Fibroblast of the conjunctiva (primary cell): ENCODE results near the gene SPRN.
"Not testable (repeated sequence)": the region's sequence is repeated elsewhere in the genome, so short reads cannot be mapped to it uniquely, and the experiment has no call there.

Experiments used
- DNase-seq: peaks from one replicate; pipeline ENCODE4 v3.0.0-alpha.2; 2010; ENCODE audit warnings: low read depth

The SPRN gene

DNA sequence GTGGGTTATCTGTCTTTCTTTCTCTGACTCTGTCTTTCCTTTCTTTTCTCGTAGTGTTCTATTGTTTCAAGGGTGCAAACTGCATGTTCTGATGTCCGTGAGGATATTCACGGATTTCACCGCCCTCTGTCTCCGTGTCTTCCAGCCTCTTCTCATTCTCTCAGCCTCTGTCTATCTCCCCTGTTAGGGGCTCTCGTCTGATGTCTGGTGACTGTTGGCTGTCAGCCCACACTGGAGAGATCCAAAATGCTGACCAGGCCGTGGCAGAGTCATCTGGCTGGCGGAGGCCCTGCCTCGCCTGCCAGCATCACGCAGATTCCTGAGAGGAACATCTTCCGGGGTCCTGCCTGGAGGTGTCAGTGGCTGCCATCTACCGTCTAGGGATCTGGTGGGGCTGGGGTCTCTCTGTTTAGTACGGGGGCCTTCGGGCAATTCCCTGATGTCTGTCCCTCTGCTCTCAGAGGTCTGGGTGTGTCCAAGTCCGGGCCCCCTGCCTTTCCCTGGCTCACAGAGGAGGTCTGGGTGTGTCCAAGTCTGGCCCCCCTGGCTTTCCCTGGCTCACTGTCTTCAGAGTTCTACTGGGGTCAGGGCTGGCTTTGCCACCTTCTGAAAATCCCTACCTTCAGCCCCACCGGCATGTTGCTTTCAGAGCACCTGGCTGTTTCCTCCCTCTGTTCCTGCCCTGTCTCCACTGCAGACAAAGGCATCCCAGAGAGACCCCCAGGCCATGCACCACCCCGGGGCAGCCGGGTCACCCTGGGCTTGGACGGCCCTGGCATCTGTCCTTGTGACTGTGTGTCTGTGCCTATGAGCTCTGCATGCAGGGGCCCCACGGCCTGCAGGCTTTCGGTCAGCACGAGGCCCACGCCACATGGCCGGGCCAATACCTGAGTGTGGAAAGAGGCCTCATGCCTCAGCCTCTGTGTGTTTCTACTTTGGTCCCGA lies 15.4 kb upstream of the SPRN start:
- DNase-seq: no peak

DNA sequence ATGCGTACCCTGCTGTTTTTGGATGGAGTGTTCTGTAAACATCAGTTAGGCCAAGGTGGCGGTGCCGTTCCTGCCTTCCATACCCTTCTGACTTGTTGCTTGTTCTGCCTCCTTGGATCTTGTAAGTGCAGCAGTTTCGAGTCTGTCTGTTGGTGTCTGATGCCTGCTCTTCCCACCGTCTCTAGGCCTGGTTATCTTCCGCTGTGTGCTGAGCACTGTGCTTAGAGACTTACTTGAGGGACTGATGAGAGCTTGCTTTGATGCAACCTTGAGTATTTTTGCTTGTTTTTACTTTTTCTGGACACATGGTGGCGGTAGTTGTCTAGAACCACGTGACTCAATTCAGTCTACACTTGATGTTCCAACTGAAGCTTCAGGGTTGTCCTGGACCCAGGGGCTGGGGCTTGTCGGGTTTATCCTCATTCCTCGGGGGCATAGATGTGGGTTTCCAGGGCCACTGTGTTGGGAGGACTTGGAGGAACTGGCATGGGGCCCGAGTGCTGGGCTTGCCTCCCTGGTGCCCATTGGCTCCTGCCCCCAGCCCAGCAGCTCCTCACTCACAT lies 14.4 kb upstream of the SPRN start:
- no peak for DNase-seq

DNA sequence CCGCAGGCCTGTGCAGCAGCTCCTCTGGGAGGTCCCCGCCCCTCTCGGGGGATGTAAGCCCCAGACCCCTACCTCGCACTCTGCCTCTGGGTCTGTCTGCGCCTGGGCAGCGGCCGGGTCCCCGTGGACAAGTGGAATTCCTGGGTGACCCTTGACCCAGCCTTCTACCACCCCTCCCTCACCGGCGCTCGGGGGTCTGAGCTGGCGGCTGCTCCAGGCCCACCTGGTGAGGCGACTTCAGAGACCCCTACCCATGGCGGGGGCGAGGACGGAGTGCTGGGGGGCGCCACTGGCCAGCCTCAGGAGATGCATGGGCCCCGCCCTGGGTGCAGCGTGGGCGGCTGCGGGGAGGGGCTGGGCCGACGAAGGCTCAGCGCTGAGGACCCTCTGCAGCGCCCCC lies 8.4 kb upstream of the SPRN start:
- not testable (repeated sequence) for DNase-seq

DNA sequence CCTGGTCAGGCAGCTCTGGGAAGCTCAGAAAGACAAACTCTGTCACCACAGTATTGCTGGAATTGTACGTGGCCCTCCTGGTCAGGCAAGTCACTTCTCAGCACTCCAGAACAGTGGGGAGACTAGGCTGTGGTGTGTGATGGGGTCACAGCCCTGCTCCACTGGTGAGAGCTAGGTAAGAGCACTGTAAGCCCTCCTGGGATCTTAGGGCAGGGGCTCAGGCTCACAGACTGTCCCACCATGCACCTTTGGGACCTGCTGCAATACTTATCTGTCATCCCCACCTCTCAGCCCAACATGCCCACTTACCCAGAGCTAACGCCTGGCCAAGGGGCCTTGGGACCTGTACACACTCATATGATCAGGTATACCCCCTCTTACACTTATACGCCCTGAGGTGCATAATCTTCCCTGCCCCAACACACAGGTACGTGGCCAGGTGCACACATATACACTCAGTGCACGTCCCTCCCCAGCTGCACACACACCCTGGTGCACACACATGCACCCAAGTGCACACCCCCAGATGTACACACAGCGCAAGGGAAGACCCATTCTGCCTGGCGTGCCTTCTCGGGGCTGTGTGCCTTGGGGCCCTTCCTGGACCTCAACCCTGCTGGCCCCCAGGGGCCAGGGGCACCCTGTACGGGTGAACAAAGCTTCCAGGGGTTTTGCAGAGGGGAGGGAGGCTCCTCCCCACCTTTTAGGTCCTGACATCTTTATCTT lies 7.6 kb upstream of the SPRN start:
- not testable (repeated sequence) for DNase-seq

DNA sequence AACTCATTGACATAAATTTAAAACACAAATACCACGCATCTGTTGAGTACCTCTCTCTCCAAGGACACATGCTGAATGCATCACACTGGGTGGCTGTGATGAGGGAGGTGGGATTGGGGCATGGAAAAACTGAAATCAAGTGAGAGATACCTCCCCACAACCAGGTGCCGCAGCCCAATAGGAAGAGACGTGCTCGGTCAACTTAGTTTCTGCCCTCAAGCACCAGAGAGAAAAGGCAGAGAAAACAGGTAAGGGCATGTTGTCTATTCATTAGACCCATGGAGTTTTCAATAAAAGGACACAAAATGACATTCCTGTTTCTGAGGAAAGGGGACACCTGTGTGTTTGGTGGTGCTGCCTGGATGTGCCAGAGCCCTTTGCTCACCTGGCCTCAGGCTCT lies 5.1 kb upstream of the SPRN start:
- DNase-seq: not testable (repeated sequence)

DNA sequence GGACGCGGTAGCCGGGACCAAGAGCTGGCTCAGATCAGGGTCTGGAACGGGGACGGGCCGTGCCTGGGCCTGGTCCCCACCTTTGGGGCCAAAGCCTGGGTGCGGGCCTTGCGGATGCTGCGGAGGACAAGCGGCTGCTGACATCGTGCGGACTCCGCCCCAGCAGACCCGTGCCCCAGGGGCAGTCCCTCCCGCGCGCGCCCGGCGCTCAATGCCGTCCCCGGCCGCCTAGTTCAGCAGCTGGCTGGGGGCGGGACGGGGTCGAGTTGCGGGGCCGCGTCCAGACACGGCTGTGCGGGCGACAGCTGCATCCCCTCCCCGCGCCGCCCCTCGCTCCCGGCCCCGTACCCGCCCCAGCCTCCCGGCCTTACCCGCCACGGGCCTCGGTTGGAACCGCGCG lies 323 bp downstream of the SPRN start:
- DNase-seq: not testable (repeated sequence)

DNA sequence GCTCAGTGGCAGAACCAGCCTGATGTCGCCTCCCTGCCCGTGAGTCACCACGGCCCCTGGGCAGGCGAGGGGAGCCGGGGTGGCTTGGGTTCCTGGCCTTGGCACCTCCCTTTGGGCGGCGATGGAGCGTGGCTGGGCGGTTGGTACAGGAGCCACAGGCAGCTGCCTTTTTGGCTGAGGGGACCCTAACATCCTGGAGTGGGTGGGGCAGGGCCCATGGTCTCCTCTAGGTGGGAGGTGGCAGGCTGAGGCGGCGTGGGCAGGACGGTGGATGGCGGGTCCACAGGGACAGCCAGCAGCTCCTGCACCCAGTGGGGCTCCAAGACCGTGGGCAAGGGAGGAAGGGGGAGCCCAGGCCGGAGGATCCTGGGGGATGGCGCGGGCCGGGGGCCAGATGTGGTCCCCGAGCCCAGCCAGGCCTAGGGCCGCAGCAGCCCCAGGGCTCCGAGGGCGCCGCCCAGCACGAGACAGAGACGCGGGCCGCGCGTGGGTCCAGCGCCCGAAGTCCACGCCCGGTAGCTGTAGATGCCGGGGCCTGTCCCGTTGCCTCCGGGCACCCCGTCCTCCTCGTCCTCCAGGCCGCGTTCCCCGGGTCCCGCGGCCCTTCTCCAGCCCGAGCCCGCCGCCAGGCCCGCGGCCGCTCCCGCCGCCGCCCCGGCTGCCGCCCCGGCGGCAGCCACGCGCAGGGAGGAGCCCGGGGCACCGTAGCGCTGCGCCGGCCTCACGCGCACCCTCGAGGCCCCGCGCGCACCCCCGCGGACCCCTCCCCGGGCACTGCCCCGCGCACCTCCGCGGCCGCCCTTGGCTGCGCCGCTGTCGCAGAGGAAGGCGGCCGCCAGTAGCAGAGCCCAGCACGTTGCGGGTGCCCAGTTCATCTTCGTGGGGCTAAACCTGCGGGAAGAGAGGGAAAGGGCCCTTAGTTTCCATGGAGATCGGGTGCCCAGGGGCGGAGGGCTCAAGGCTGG lies 1.3 kb downstream of the SPRN start:
- no peak for DNase-seq

DNA sequence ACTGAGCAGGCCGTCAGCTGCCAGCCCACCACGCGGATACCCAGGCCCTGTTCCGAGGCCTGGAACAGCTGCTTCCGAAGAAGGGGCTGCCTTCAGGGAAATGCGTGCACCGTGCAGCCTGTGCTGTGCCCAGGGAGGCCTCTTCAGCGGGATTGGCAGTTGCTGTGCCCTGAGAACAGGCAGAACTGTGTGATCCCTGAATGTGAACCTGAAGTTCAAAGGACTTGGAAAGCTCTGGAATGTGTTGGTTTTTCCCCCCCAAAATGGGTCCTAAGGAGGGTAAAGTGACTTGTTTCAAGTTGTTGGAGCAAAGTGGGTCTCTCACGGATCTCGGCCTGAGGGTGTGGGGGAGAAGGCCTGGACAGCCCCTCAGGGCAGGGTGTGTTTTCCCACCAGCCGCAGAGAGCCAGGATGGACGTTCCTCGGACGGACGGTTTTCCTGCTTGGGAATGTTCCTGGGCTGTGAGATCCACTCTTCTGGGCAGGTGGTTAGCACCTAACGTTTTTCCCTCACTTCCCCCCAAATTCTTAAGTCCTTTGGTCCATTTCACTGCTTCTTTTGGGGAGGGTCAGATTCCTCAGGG lies 2.1 kb downstream of the SPRN start:
- DNase-seq: no peak

DNA sequence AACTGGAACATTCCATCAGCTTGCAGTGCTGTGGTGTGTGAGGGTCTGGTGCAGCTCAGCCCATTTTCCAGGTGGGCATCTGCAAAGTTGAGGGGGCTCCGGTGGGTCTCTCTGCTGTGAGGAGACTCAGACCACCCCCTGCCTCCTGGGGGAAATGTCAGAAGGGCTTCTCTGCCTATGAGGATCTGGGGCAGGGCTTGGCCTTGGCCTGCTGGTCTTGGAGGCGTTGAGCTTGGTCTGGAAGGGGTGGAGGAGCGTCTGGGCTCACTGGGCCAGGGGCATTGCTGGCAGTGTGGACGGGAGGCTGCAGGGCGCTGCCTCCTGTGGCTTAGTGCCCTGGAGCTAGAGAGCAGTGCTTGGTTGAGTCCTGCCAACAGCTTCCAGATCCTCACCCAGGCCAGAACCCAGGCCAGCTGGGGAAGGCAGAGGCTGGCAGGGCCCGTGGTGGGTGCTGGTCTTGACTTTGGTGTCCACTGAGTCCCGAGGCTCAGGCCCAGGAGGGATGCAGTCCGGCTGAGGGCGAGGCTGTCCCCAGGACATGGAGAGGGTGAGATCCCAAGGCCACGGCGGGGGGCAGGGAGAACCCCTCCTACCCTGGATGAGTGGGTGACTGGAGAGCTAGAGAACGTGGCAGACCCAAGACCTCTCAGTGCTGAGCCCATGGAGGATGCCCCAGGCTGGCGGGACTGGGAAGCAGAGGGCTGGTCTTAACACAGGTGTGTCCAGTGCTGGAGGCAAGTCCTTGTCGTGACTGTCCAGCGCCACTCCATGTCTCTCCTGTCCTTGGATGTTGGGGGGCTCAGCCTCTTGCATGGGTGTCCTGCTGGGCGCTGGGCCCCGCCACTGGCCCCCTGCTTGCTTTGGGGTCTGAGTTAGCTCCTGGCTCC lies 2.8 kb downstream of the SPRN start:
- DNase-seq: no peak

DNA sequence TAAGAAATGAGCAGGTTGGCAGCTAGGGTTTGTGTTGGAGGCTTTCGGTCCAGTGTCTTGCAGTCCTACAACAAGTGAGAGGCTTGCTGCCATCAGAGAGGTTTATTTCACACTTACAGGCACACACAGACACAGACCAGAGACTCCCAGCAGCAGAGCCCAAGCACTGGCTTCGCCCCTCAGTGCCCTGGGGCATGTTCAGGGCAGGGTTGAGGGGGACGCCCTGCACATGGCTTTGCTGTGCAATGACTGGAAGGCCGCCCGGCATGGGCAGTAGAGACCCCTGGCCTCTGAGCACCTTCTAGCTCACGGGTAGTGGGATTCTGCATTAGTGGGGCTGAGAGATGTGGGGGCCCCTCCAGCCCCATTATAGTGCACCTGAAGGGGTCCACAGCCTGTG lies 3.8 kb downstream of the SPRN start:
- DNase-seq: no peak

DNA sequence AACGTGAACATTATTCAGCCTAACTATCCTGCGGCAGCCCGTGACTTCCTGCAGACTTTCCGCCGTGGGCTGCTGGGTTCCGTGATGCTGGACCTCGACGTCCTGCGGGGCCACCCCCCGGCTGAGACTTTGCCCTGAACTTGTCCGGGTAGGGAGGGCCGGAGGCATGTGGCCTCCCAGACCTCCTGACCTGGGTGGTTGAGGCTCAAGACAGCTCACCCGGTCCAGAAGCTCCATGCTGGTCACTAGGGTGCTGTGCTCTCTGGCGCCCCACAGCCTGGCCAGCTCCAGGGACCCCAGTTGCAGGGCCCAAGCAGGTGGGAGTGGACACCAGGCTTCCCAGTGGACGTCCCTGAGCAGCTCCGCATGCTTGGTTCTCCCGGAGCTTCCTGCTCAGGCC lies 4.4 kb downstream of the SPRN start:
- no peak for DNase-seq

DNA sequence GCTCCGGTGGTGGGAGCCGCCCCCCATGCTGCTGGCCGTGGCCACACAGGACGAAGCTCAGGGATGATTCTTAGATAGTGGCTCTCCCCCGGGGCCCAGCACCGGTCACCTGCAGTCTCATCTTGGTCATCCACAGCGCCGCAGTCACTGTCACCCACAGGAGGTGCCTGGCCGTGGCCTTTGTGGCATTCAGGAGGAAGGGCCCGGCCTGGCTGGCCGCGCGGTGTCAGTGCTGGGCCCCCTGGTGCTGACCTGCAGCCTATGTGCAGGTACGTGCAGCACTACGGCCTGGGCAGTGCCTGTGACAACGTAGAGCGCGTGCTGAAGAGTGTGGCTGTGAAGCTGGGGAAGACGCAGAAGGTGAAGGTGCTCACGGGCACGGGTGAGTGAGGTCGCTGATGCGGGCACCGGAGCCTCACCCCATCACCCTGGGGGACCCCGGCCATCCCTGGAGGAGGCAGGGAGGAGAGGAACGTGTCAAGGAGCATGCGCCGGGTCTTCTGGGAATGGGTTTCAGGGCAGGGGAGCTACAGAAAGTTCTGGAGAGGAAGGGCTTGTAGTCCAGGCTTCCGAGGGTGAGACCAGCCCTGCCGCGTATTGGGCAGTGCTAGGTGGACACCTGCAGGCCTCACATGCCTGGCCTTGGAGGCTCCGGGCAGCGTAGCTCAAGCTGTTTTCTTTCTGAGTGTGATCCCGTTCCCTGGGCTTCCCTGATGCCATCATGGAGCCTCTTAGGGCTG lies 5.0 kb downstream of the SPRN start:
- no peak for DNase-seq

DNA sequence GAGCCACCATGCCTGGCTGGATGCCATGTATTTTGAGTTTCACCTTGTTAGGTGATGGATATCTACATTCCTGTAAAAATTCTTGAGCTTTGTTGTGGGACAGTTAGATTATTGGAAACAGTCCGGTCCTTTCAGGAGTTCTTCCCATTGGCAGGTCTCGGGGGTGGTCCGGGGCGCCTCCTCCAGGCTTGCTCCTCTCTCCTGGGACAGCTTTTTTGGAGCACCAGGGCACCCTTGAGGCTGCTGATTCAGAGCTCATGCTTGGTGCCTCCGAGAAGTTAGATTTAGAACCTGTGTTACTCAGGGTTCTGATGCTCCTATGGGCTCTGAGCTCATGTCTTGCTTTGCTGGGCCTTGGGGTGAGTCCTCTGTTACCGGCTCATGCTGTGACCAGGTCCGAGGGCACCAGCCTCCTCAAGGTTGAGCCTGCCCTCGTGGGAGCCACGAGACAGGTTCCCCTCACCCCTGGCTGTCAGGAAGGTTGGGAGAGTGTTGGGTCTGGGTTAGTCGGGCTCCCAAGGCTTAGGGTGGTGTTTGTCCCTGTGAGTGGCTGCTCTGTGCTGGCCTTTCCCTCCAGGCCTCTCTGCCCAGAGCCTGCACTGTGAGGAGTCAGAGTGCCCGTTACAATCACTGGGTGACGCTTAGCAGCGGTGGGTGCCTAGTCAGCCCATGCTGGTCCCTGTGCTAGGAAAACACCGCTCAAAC lies 6.0 kb downstream of the SPRN start:
- DNase-seq: no peak

DNA sequence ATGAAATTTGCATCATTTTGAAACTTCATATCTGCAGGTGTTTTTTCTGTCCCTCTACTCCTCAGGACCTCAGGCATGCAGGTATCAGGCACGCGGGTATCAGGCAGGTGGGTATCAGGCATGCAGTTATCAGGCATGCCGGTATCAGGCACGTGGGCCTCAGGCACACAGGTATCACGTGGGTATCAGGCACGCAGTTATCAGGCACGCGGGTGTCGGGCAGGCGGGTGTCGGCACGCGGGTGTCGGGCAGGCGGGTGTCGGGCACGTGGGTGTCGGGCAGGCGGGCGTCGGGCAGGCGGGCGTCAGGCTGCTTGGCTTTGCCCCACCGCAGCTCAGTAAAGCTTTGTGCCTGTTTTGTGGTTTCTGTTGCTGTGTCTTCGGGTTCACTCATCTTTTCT lies 8.7 kb downstream of the SPRN start:
- no peak for DNase-seq

DNA sequence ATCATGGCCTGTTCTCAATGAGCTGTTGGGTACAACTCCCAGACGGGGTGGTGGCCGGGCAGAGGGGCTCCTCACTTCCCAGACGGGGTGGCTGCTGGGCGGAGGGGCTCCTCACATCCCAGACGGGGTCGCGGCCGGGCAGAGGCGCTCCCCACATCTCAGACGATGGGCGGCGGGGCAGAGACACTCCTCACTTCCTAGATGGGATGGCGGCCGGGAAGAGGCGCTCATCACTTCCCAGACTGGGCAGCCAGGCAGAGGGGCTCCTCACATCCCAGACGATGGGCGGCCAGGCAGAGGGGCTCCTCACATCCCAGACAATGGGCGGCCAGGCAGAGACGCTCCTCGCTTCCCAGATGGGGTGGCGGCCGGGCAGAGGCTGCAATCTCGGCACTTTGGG lies 10.0 kb downstream of the SPRN start:
- DNase-seq: not testable (repeated sequence)

DNA sequence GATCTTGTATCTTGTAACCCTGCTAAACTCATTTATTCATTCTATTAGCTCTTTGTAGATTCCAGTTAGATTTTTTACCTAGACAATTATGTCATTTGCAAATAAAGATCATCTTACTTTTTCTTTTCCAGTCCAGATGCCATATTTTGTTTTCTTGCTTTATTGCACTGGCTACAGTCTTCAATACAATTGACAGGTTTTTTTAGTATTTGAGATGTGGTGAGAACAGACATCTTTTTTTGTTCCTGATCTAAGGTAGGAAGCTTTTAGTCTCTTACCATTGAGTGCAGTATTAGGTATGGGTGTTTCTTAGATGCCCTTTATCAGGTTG lies 12.1 kb downstream of the SPRN start:
- no peak for DNase-seq

DNA sequence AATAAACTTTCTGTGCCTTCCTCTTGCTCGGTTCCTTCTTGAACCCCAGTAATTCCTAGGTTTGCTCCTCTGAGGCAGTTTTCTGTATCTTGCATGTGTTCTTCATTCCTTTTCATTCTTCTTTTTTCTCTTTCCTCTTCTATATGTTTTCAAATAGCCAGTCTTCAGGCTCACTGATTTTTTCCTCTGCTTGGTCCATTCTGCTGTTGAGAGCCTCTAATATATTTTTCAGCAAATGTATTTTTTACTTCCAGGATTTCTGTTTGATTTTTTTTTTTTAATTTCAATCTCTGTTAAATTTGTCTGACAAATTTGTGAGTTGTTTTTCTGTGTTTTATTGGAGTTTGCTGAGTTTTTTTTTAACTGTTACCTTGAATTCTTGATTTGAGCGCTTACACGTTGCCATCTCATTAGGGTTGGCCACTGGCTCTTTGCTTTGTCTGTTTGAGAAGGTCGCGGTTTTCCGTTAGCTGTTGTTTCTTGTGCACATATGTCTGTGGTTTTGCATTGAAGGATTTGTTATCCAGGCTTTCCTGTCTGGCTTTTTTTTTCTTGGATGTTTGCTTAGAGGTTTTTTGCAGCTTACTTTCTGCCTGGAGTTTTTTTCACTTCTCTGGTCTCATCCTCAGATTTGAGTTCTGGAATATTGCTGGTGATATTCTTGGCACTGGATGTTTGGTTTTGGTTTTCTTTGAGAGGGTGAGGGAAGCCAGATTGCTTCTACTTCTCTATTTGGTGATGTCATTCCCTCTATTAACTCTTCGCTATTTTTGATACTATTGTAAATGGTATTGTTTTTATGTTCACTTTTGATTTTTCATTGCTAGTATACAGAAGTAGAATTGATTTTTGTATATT lies 12.7 kb downstream of the SPRN start:
- DNase-seq: no peak

DNA sequence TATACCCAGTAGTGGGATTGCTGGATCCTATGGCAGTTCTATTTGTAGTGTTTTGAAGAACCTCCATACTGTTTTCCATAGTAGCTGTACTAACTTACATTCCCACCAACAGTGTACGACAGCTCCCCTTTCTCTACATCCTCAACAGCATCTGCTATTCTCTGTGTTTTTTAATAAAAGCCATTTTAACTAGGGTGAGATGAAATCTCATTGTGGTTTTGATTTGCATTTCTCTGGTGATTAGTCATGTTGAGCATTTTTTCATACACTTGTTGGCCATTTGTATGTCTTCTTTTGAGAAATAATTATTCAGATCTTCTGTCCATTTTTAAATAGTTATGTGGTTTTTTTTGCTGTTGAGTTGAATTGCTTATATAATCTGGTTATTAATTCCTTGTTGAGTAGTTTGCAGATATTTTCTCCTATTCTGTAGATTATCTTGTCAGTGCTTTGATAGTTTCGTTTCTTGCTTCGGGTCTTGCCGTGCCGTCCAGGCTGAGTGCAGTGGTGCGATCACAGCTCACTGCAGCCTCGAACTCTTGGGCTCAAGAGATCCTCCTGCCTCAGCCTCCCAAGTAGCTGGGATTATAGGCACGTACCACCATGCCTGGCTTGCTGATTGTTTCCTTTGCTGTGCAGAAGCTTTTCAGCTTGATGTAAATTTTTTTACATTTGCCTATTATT lies 18.4 kb downstream of the SPRN start:
- no peak for DNase-seq
